Karpas-422 (cell line): ENCODE measurements around the gene ARHGAP12. TPM values are rescaled to one million over a fixed set of nuclear protein-coding genes. Genes with fewer than 3 reads are reported as not detected.

Source experiments
- DNase-seq: peaks from one replicate; pipeline ENCODE4 v3.0.0-alpha.2; 2015
- H2AFZ ChIP-seq: fragments of 200-600 bp; sonication (generic); 2 replicates; pipeline ENCODE4 v1.6.1; 2014; ENCODE audit warnings: antibody characterized with exemption, low read length, mixed read lengths
- H3K27ac ChIP-seq: fragments of 200-600 bp; sonication (generic); 2 replicates; pipeline ENCODE4 v1.5.1; 2014; ENCODE audit warnings: mild to moderate bottlenecking, low read length, moderate library complexity
- H3K27me3 ChIP-seq: fragments of 200-600 bp; sonication (generic); 2 replicates; pipeline ENCODE4 v1.6.1; 2014; ENCODE audit warnings: low read length, mixed read lengths
- H3K36me3 ChIP-seq: fragments of 200-600 bp; sonication (generic); 2 replicates; pipeline ENCODE4 v1.6.1; 2014; ENCODE audit warnings: low read length, mixed read lengths; ENCODE audit not compliant: insufficient read depth
- H3K4me1 ChIP-seq: fragments of 200-600 bp; sonication (generic); 2 replicates; pipeline ENCODE4 v1.6.1; 2014; ENCODE audit warnings: mild to moderate bottlenecking, low read length, mixed read lengths
- H3K4me2 ChIP-seq: fragments of 200-600 bp; sonication (generic); 2 replicates; pipeline ENCODE4 v1.6.1; 2014; ENCODE audit warnings: low read length, low read depth, mild to moderate bottlenecking; ENCODE audit not compliant: poor library complexity, severe bottlenecking
- H3K4me3 ChIP-seq: fragments of 200-600 bp; sonication (generic); 2 replicates; pipeline ENCODE4 v1.5.1; 2014; ENCODE audit warnings: mild to moderate bottlenecking, antibody characterized with exemption, low read length, mixed read lengths
- H3K79me2 ChIP-seq: fragments of 200-600 bp; sonication (generic); 2 replicates; pipeline ENCODE4 v1.6.1; 2014; ENCODE audit warnings: mild to moderate bottlenecking, low read length, mixed read lengths
- H3K9ac ChIP-seq: fragments of 200-600 bp; sonication (generic); 2 replicates; pipeline ENCODE4 v1.6.0; 2014; ENCODE audit warnings: low read length
- H3K9me2 ChIP-seq: fragments of 200-600 bp; sonication (generic), shearing (Covaris generic); replicated peaks from 2 replicates; pipeline ENCODE4 v1.6.0; 2014; ENCODE audit warnings: mild to moderate bottlenecking, low read length, moderate library complexity; ENCODE audit not compliant: insufficient read depth
- H3K9me3 ChIP-seq: fragments of 300-700, 200-600 bp; sonication (generic); 2 replicates; pipeline ENCODE4 v1.6.1; 2014; ENCODE audit warnings: low read length, mixed read lengths
- H4K20me1 ChIP-seq: fragments of 200-600 bp; sonication (generic); 2 replicates; pipeline ENCODE4 v1.6.1; 2014; ENCODE audit warnings: mild to moderate bottlenecking, antibody characterized with exemption, low read length, low read depth; ENCODE audit not compliant: insufficient read depth
- total RNA-seq: library from RNA; depleted of rRNA; stranded (reverse); fragments of >200 nt; shearing (Covaris generic); gene quantifications from 2 replicates; pipeline ENCODE4 v1.2.3, GENCODE V29; 2014; ENCODE audit warnings: low replicate concordance

The ARHGAP12 gene
- total RNA-seq, 1 experiment from 2014 or later, result 15.0 TPM

- Histone ChIP-seq H3K27ac (no peak overlapping the region), H3K4me2 (no peak overlapping the region), H2AFZ (no peak overlapping the region), H3K4me1 (peaks cover 4% of the 10 kb centered on the region), H3K36me3 (no peaks in the 10 kb centered on the region), H3K9me2 (no peaks in the 10 kb centered on the region), H3K79me2 (no peaks in the 10 kb centered on the region), H3K9me3 (no peaks in the 10 kb centered on the region), H4K20me1 (no peaks in the 10 kb centered on the region), H3K9ac (no peak overlapping the region), H3K27me3 (no peaks in the 10 kb centered on the region), H3K4me3 (no peak overlapping the region)
- DNase-seq, result no peak
Observed at GRCh38 chr10:31953480-31953879, 24.8 kb upstream of the ARHGAP12 start.

GRCh38 chr10:31953080-31953479, 24.4 kb upstream of the ARHGAP12 start:
- H3K9me3 ChIP-seq, result no peaks in the 10 kb centered on the region
- H3K4me1 ChIP-seq, result peaks cover 4% of the 10 kb centered on the region
- no peak overlapping the region for H3K9ac ChIP-seq
- H3K36me3 ChIP-seq, result no peaks in the 10 kb centered on the region
- H2AFZ ChIP-seq, result no peak overlapping the region
- DNase-seq, result no peak
- no peak overlapping the region for H3K27ac ChIP-seq
- no peaks in the 10 kb centered on the region for H4K20me1 ChIP-seq
- H3K79me2 ChIP-seq, result no peaks in the 10 kb centered on the region
- H3K27me3 ChIP-seq, result no peaks in the 10 kb centered on the region
- no peaks in the 10 kb centered on the region for H3K9me2 ChIP-seq
- H3K4me2 ChIP-seq, result no peak overlapping the region
- H3K4me3 ChIP-seq, result no peak overlapping the region

GRCh38 chr10:31952066-31952465, 23.4 kb upstream of the ARHGAP12 start:
- Histone ChIP-seq H2AFZ (no peak overlapping the region), H4K20me1 (no peaks in the 10 kb centered on the region), H3K9ac (no peak overlapping the region), H3K36me3 (no peaks in the 10 kb centered on the region), H3K4me3 (no peak overlapping the region), H3K27ac (no peak overlapping the region), H3K27me3 (no peaks in the 10 kb centered on the region), H3K79me2 (no peaks in the 10 kb centered on the region), H3K9me2 (no peaks in the 10 kb centered on the region), H3K9me3 (no peaks in the 10 kb centered on the region), H3K4me2 (no peak overlapping the region), H3K4me1 (peaks cover 4% of the 10 kb centered on the region)
- DNase-seq, result no peak

GRCh38 chr10:31949266-31949665, 20.6 kb upstream of the ARHGAP12 start:
- Histone ChIP-seq H3K4me2 (no peak overlapping the region), H2AFZ (no peak overlapping the region), H3K79me2 (no peaks in the 10 kb centered on the region), H3K4me3 (no peak overlapping the region), H3K9me2 (no peaks in the 10 kb centered on the region), H3K27ac (no peak overlapping the region), H3K9me3 (no peaks in the 10 kb centered on the region), H4K20me1 (no peaks in the 10 kb centered on the region), H3K27me3 (no peaks in the 10 kb centered on the region), H3K4me1 (peaks cover 4% of the 10 kb centered on the region), H3K36me3 (no peaks in the 10 kb centered on the region), H3K9ac (no peak overlapping the region)
- DNase-seq, result no peak

GRCh38 chr10:31948021-31948420, 19.4 kb upstream of the ARHGAP12 start:
- H3K4me1 ChIP-seq, result peaks cover 1% of the 10 kb centered on the region
- H2AFZ ChIP-seq, result no peak overlapping the region
- no peaks in the 10 kb centered on the region for H3K9me2 ChIP-seq
- H3K36me3 ChIP-seq, result no peaks in the 10 kb centered on the region
- no peak overlapping the region for H3K9ac ChIP-seq
- H3K9me3 ChIP-seq, result no peaks in the 10 kb centered on the region
- H3K4me3 ChIP-seq, result no peak overlapping the region
- H3K27me3 ChIP-seq, result no peaks in the 10 kb centered on the region
- no peaks in the 10 kb centered on the region for H3K79me2 ChIP-seq
- no peak overlapping the region for H3K4me2 ChIP-seq
- no peak for DNase-seq
- H4K20me1 ChIP-seq, result no peaks in the 10 kb centered on the region
- no peak overlapping the region for H3K27ac ChIP-seq

- Histone ChIP-seq H3K4me1 (no peaks in the 10 kb centered on the region), H2AFZ (no peak overlapping the region), H3K4me2 (no peak overlapping the region), H3K36me3 (no peaks in the 10 kb centered on the region), H4K20me1 (no peaks in the 10 kb centered on the region), H3K27me3 (no peaks in the 10 kb centered on the region), H3K4me3 (no peak overlapping the region), H3K27ac (no peak overlapping the region), H3K9me2 (no peaks in the 10 kb centered on the region), H3K79me2 (no peaks in the 10 kb centered on the region), H3K9me3 (no peaks in the 10 kb centered on the region), H3K9ac (no peak overlapping the region)
- DNase-seq, result no peak
Observed at GRCh38 chr10:31947144-31947926, 18.7 kb upstream of the ARHGAP12 start.

GRCh38 chr10:31945392-31945791, 16.8 kb upstream of the ARHGAP12 start:
- Histone ChIP-seq H3K9me3 (no peaks in the 10 kb centered on the region), H3K79me2 (no peaks in the 10 kb centered on the region), H3K9ac (no peak overlapping the region), H3K4me3 (no peak overlapping the region), H3K27me3 (no peaks in the 10 kb centered on the region), H4K20me1 (no peaks in the 10 kb centered on the region), H3K9me2 (no peaks in the 10 kb centered on the region), H3K27ac (no peak overlapping the region), H2AFZ (no peak overlapping the region), H3K4me1 (peaks cover 10% of the 10 kb centered on the region), H3K36me3 (no peaks in the 10 kb centered on the region), H3K4me2 (no peak overlapping the region)
- no peak for DNase-seq

- Histone ChIP-seq H3K9me3 (no peaks in the 10 kb centered on the region), H3K9ac (no peak overlapping the region), H3K4me2 (no peak overlapping the region), H3K9me2 (no peaks in the 10 kb centered on the region), H4K20me1 (no peaks in the 10 kb centered on the region), H3K79me2 (no peaks in the 10 kb centered on the region), H3K36me3 (no peaks in the 10 kb centered on the region), H3K4me1 (peaks cover 16% of the 10 kb centered on the region), H2AFZ (no peak overlapping the region), H3K4me3 (no peak overlapping the region), H3K27me3 (no peaks in the 10 kb centered on the region), H3K27ac (no peak overlapping the region)
- no peak for DNase-seq
Observed at GRCh38 chr10:31944071-31944433, 15.4 kb upstream of the ARHGAP12 start.
